ENCODE results near the gene PHF3.
"Not testable (repeated sequence)": the region's sequence is repeated elsewhere in the genome, so short reads cannot be mapped to it uniquely, and the experiment has no call there.

The PHF3 gene

GRCh38 chr6:63709148-63709547 lies 73.5 kb downstream of the PHF3 start:
- no peak for DNase-seq

GRCh38 chr6:63713332-63713731 lies 77.7 kb downstream of the PHF3 start:
- no peak for DNase-seq

- DNase-seq: no peak
These were observed 78.5 kb downstream of the PHF3 start for GRCh38 chr6:63714091-63714490.

DNA sequence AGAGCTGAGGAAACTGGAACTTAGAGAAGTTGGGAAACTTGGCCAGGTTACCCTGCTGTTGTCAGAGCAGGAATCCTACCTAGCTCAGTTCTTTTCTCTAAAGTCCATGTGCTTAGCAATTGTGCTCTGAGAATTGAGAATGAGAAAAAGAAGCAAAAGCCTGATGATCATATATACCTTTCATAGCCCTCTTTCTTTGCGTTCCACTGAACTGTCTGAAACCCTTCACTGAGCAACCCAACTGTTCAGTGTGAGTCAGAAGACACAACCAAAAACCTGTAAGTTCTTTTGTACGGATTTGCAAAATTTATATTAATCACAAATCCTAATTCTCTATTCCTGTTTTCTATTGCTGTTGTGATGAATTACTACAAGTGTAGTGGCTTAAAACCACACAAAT lies 80.6 kb downstream of the PHF3 start:
- DNase-seq: no peak

GRCh38 chr6:63721181-63721580 lies 85.6 kb downstream of the PHF3 start:
- no peak for DNase-seq

DNA sequence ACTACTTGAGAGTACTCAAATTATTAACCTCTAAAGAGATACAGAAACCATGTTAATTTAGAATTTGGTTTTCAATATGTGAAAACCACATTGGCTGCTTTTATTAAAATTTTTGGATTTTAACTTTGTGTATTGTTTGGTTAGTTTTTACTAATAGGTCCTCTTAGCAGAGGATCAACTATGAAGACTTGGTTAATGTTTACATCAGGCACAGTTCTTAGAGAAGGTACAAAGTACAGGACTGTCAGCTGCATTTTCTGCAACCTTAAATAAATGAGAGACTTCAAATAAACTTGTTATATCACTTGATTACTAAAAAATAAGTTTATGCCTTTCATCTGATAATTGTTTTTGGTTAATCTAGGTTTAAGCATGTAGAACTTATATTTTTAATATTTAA lies 89.1 kb downstream of the PHF3 start:
- no peak for DNase-seq

GRCh38 chr6:63730311-63730710 lies 94.7 kb downstream of the PHF3 start:
- DNase-seq: no peak

- DNase-seq: no peak
These were observed 96.3 kb downstream of the PHF3 start for GRCh38 chr6:63731930-63732329.

DNA sequence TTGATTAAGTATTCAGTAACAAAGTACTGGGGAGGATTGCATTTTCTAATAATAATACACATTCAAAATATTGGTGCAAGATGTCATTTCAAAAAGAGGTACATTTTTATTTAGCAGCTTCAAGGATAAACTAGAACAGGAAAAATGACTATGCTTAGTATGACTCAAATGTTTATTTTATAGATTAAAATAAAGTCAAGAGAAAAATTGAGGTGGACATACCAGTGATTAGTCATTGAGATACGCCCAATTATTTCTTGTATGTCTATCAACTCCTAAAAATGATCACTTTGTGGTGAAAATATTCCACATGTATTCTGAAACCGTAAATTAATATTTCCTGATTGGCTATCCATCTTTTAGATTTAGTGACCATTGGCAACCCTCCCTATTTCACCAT lies 96.7 kb downstream of the PHF3 start:
- DNase-seq: no peak

DNA sequence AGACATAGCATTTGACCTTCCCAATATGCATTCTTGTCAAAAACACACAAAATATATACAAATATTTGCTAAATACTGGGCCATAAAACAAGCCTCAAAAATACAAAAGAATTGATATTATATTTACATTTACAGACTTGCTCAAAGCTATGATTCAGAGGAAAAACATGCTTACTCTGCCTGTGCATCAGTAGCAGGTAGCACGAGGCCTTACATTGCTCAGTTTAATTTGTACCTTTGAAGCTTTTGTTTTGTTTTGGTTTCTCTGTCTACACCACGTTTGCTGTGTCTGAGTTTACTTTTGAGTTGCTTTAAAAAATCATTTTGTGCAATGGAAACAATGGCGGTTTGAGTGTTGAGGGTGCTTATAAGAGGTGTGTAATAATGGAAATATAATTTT lies 99.3 kb downstream of the PHF3 start:
- no peak for DNase-seq

- not testable (repeated sequence) for DNase-seq
These were observed 102.6 kb downstream of the PHF3 start for GRCh38 chr6:63738190-63738589.

GRCh38 chr6:63739094-63739687 lies 103.6 kb downstream of the PHF3 start:
- DNase-seq: no peak

GRCh38 chr6:63740709-63741108 lies 105.1 kb downstream of the PHF3 start:
- no peak for DNase-seq

DNA sequence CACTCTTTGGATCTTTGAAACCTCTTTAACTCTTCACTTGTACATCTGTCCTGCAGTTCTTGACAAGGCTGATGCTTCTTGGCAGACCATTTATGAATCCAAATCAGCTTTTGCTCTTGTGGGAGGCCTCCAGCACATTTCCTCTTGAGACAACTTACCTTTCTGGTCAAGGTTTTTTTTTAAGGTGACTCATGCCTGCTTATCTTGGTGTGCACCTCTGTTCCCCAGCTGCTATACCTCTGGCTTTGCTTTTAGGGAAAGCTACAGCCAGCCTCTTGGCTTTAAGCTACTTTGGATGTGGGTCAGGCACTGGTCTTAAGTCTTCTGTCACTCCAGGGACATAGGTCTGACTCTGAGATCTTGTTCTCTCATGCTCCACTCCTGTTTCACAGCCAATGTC lies 106.5 kb downstream of the PHF3 start:
- no peak for DNase-seq

DNA sequence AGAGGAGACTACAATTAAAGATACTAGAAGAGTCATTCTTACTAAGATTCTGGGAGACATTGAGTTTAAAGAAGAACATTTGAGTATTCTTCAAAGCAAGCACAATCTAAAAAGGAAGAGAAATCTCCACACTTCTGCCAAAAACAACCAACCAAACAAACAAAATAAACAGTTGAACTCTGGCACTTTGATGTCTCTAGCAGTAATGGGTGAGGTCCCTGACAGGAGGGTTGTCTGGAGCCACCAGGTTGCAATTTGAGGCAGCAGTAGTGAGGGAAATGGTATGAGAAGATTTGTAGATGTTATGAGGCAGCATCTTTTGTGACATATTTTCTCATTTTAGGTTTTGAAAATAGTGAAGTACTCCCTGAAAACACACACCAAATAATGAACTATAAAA lies 108.1 kb downstream of the PHF3 start:
- no peak for DNase-seq

- no peak for DNase-seq
These were observed 109.2 kb downstream of the PHF3 start for GRCh38 chr6:63744810-63745209.

DNA sequence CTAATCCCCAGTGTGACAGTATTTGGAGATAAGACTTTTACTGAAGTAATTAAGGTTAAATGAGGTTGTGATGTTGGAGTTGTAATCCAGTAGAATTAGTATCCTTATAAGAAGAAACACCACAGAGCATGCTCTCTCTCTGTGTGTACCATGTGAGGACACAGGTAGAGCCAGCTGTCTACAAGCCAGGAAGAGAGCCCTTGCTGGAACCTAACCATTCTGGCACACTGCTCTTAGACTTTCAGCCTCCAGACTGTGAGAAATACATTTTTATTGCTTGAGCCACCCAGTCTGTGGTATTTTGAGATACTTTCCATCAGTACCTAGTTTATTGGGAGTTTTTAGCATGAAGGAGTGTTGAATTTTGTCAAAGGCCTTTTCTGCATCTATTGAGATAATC lies 110.2 kb downstream of the PHF3 start:
- DNase-seq: no peak

- DNase-seq: no peak
These were observed 114.8 kb downstream of the PHF3 start for GRCh38 chr6:63750400-63750799.

DNA sequence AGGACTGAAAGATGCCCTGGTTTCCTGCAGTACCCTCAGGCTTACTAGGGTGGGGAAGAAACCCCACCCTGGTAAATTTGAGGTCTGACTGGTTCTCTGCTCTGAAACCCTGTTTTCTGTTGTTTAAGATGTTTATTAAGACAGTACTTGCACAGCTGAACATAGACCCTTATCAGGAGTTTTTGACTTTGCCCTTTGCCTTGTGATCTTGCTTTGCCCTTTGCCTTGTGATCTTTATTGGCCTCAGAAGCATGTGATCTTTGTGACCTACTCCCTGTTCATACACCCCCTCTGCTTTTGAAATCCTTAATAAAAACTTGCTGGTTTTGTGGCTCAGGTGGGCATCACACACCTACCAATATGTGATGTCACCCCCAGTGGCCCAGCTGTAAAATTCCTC lies 121.7 kb downstream of the PHF3 start:
- not testable (repeated sequence) for DNase-seq

DNA sequence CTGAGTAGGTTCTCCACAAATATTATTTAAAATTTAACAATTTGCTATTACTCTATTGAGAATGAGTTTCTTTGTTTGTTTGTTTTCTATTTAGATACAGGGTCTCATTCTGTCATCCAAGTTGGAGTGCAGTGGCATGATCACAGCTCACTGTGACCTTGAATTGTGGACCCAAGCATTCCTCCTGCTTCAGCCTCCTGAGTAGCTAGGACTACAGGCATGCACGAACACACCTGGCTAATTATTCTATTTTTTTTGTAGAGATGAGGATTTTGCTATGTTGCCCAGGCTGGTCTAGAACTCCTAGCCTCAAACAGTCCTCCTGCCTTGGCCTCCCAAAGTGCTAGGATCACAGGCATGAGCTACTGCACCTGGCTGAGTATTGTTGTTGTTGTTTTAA lies 122.2 kb downstream of the PHF3 start:
- no peak for DNase-seq

DNA sequence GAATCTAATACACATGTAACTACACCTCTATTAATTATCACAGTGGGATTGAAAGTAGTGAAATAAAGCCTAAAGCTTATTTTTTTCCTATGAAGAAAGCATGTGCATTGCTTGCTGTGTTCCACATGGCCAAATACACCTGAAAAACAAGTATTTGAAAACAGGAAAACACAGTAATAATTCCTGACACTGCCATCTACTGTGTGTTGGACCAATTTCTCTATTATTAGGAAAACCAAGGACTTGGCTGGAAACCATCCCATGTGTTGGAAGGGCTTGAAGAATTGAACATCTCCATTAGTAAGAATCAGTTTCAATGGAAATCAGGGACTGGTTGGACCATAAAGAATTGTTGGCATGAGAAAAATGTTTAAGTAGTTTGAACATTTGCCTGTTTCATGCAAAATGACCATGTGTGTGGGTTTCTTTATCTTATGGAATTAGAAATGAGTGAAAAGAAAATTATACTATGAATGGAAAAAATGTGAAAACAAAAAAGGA lies 124.1 kb downstream of the PHF3 start:
- no peak for DNase-seq

DNA sequence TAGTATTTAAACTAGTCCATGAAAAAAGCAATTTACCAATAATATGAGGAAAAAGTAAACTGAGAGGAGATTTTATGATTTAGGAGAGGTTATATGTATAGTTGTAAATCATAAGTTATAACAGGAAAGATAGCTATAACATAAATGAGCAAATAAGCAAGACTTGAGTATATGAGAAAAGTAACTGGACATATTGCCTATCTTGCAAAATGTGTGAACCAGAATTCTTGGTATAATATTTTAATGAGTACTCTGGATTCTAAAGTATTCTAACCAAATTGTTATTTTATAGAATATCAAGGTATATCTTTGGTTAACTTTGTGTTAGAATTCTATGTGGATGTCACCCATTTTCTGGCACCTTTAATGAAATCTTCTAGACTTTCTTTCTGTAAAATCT lies 124.6 kb downstream of the PHF3 start:
- DNase-seq: no peak

DNA sequence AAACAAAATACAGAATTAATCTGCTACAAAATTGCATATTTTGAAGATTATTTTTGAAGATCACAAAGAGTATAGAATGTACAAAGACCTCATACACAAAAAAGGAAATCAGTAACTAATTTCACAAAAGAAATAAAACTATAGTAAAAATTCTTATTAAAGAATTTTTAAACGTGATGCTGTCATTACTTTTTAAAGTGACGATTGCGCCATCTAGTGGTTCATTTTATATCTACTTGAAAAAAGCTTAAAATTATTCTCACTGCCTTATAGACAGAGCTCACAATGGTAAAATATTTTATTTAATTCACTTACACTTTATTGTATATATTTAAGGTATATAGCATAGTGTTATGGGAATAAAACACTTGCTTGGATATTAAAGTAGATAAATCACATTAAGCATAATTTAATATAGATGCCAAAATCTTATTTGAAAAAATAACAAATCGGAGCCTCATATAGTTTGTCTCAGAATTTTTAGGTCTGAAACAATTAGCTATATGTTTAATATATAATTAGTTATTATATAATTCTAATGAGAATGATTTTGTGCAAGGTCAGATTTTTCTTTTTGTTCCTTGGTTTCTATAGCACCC lies 128.8 kb downstream of the PHF3 start:
- no peak for DNase-seq
